Panc1 (cell line): ENCODE data around the gene CPO. TPM values are rescaled to one million over a fixed set of nuclear protein-coding genes. Genes with fewer than 3 reads are reported as not detected.

ENCODE experiments used
- ATAC-seq: fragments of 200-7000 bp; cut with Tn5 transposase; 2 replicates; pipeline ENCODE4 v1.9.1; 2020; ENCODE audit warnings: mild to moderate bottlenecking, moderate library complexity
- BruUV-seq: library from RNA; stranded (reverse); fragments of 400-500 nt; replicated peaks from 2 replicates; lab custom pipeline; 2021; lab: Mats Ljungman, UMichigan
- CTCF ChIA-PET: fragments of 300-600 bp; sonication (Branson Sonifier 250); formaldehyde crosslinking; loops from one replicate; lab custom pipeline; 2022; ENCODE audit warnings: antibody characterized with exemption; lab: Charles Lee
- POLR2A ChIA-PET: fragments of 300-600 bp; sonication (Branson Sonifier 250); formaldehyde crosslinking; loops from one replicate; lab custom pipeline; 2022; ENCODE audit warnings: antibody characterized with exemption; lab: Charles Lee
- DNase-seq: peaks from one replicate; pipeline ENCODE4 v3.0.0-alpha.2; 2010; ENCODE audit warnings: low read depth, low spot score
- H3K27ac ChIP-seq: 2 replicates; pipeline ENCODE4 v1.5.1; 2011; ENCODE audit warnings: mild to moderate bottlenecking, low read length, inconsistent platforms
- H3K27me3 ChIP-seq: fragments of 200-500 bp; sonication (Bioruptor generic); 2 replicates; pipeline ENCODE4 v1.6.0; 2014; ENCODE audit warnings: low read length, inconsistent platforms; ENCODE audit not compliant: control insufficient read depth, insufficient read depth
- H3K36me3 ChIP-seq: fragments of 200-500 bp; sonication (Bioruptor generic); 2 replicates; pipeline ENCODE4 v1.5.1; 2014; ENCODE audit warnings: inconsistent platforms, mild to moderate bottlenecking, low read length, moderate library complexity; ENCODE audit not compliant: control insufficient read depth, insufficient read depth
- H3K4me1 ChIP-seq: 2 replicates; pipeline ENCODE4 v1.5.1; 2011; ENCODE audit warnings: inconsistent platforms, mild to moderate bottlenecking, low read length, moderate library complexity; ENCODE audit not compliant: control insufficient read depth, insufficient read depth
- H3K4me3 ChIP-seq, 2 experiments: 2 replicates each; pipeline ENCODE4 v1.5.1; 2011 to 2012; ENCODE audit warnings: low read depth in 2 of 2, low read length in 2 of 2, mild to moderate bottlenecking in 2 of 2, inconsistent platforms in 1 of 2, moderate library complexity in 1 of 2
- H3K9me3 ChIP-seq: fragments of 200-500 bp; sonication (Bioruptor generic); 2 replicates; pipeline ENCODE4 v1.5.1; 2014; ENCODE audit warnings: low read depth, mild to moderate bottlenecking, inconsistent platforms, low read length, moderate library complexity; ENCODE audit not compliant: control insufficient read depth, insufficient read depth
- CTCF ChIP-seq: fragments of 450-650 bp; IDR thresholded peaks from 2 replicates; pipeline ENCODE4 v1.5.1; 2017; ENCODE audit warnings: mild to moderate bottlenecking
- POLR2AphosphoS5 ChIP-seq: IDR thresholded peaks from 2 replicates; pipeline ENCODE4 v1.6.1; 2012; ENCODE audit warnings: mild to moderate bottlenecking, low read depth, low read length, moderate library complexity
- REST ChIP-seq, 2 experiments: IDR thresholded peaks; 2 replicates each; pipeline ENCODE4 v1.6.1; 2011 to 2012; ENCODE audit warnings: low read depth in 2 of 2, control low read depth in 1 of 2, low read length in 1 of 2, mild to moderate bottlenecking in 1 of 2, moderate library complexity in 1 of 2; ENCODE audit not compliant: insufficient read depth in 1 of 2
- SIN3A ChIP-seq: IDR thresholded peaks from 2 replicates; pipeline ENCODE4 v1.6.1; 2012; ENCODE audit warnings: low read depth, mild to moderate bottlenecking, low read length, moderate library complexity, borderline replicate concordance; ENCODE audit not compliant: insufficient read depth
- TCF7L2 ChIP-seq: IDR thresholded peaks from 2 replicates; pipeline ENCODE4 v1.6.1; 2011; ENCODE audit warnings: mild to moderate bottlenecking, low read depth, low read length, inconsistent platforms
- in situ Hi-C: cut with HindIII; loops from 2 replicates; pipeline ENCODE4 v1.10.0; 2016; ENCODE audit warnings: low sequenced_read_pairs, low pct_unique_long_range_greater_than_20kb
- intact Hi-C: fragments of 100-400 bp; cut with micrococcal nuclease; formaldehyde crosslinking; loops from one replicate; pipeline ENCODE4 v1.10.0; 2022; ENCODE audit not compliant: unreplicated experiment
- total RNA-seq: library from RNA; stranded (reverse); gene quantifications from one replicate; pipeline ENCODE4 v1.2.1, GENCODE V29; 2021; ENCODE audit not compliant: unreplicated experiment

The CPO gene
- total RNA-seq, 1 experiment from 2014 or later, result not detected

DNA sequence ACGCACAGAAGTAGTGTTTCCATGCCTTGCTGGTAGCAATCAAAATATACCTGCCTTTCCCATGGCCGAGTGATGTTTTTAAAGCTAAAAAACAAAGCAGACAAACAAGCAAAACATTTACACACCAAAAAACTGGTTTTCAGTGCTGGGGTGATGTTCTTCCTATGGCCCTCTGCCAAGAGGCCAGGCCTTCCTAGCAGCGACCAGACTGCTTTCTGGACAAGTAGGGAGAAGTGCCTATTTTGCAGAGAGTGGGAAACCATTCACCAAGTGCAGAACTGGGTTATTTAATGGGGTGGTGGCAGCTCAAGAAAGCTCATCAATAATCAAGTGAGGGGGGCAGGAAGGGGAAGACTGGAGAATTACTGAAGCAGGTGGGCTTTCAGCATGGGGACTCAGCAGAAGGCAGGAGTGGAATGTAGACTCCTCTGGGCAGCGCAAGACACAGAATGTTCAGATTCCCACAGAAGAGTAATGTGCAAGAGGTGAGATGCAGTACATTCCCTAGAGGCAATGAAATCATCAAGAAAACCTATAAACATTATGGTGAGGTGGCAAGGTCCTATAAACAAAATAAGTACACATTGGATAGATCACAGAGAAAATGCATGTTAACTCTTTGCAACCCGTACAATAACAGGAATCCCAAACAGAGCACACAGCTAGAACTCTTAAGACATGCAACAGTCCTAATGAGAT, 44.0 kb downstream of the CPO start:
- BruUV-seq, result no TSS peak
- ATAC-seq (peak; percentile 74), DNase-seq (no peak)
- ChIA-PET POLR2A (interaction anchor here (0.6 kb wide), 2 partner anchors 546 to 1389 kb away, joined by 3 read pairs; partner anchors contain the start of gene CREB1), CTCF (no interaction called here)
- Histone ChIP-seq H3K27ac (0 out of 2 replicates have a peak overlapping the region, but pooled peaks have one; percentile 11), H3K4me3 (no peak overlapping the region), H3K9me3 (no peaks in the 10 kb centered on the region), H3K4me1 (peaks cover 18% of the 10 kb centered on the region), H3K27me3 (no peaks in the 10 kb centered on the region), H3K36me3 (no peaks in the 10 kb centered on the region)
- intact Hi-C loops, result loop anchor here (5.0 to 10.0 kb wide), 3 partner anchors 184 to 331 kb away; partner anchors contain the start of gene KLF7
- in situ Hi-C loops, result no loop called here
- no peak for TF ChIP-seq CTCF
- TF ChIP-seq SIN3A, result no peak
- peak; percentile 61 for TF ChIP-seq TCF7L2
- TF ChIP-seq REST (IDR thresholded peaks at IDR 0.05; ENCODE audit: insufficient read depth in 1 of 2, low read depth in 2 of 2, low read length in 1 of 2), result no peak
- TF ChIP-seq POLR2AphosphoS5, result no peak

DNA sequence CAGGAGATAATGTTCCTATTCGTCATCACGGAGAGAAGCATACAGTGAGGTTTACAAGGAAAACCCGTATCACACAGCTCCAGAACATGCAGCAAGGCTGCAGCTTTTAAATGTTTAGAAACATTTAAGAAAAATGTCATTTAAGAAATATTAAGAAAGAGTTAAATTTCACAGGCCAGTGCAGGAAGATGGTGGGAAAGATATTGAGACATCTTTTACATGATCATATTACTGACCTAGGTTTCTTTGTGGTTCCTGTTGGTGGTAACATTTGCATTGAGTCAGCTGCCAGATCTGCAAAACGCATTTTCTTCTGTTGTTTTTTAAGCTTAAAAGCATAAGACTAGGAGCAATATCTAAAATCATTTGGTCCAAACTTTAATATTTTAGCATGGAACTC, 44.9 kb downstream of the CPO start:
- H3K9me3 ChIP-seq, result no peaks in the 10 kb centered on the region
- ATAC-seq (no peak), DNase-seq (no peak)
- no peak overlapping the region for H3K4me3 ChIP-seq
- in situ Hi-C loops, result no loop called here
- no peaks in the 10 kb centered on the region for H3K36me3 ChIP-seq
- TF ChIP-seq REST (IDR thresholded peaks at IDR 0.05; ENCODE audit: insufficient read depth in 1 of 2, low read depth in 2 of 2, low read length in 1 of 2) (no peak), CTCF (no peak), TCF7L2 (no peak), POLR2AphosphoS5 (no peak), SIN3A (no peak)
- peak overlapping the region; percentile 44; the same call in 1 of the 2 replicates for H3K27ac ChIP-seq
- intact Hi-C loops, result loop anchor here (5.0 to 10.0 kb wide), 3 partner anchors 183 to 331 kb away; partner anchors contain the start of gene KLF7
- POLR2A ChIA-PET, result no interaction called here
- no peaks in the 10 kb centered on the region for H3K27me3 ChIP-seq
- CTCF ChIA-PET, result no interaction called here
- peaks cover 18% of the 10 kb centered on the region for H3K4me1 ChIP-seq
- BruUV-seq, result no TSS peak
